Effector memory CD8-positive, alpha-beta T cell (primary cell): ENCODE results near the gene SIL1.
A peak's percentile ranks its signal among the peaks of the same experiment; 100 is the strongest.

Experiments
- ATAC-seq: fragments of 150-1000 bp; cut with Tn5 transposase; replicated peaks from 2 replicates; pipeline ENCODE4 v1.10.0; 2021; ENCODE audit warnings: mild to moderate bottlenecking, moderate library complexity
- DNase-seq, 3 experiments: peaks; one replicate each; pipeline ENCODE4 v3.0.0; 2021
- H3K27ac Mint-ChIP-seq, 2 donors: one replicate each; pipeline ENCODE4 v1.8.0; 2022; ENCODE audit warnings: mild to moderate bottlenecking in 2 of 2, mixed read lengths in 2 of 2, moderate library complexity in 2 of 2
- H3K27me3 Mint-ChIP-seq, 2 donors: one replicate each; pipeline ENCODE4 v1.8.0; 2022; ENCODE audit warnings: mixed read lengths in 2 of 2
- H3K36me3 Mint-ChIP-seq: one replicate; pipeline ENCODE4 v1.8.0; 2022; ENCODE audit warnings: mild to moderate bottlenecking, moderate library complexity, mixed read lengths; ENCODE audit not compliant: insufficient read depth
- H3K4me1 Mint-ChIP-seq, 2 donors: one replicate each; pipeline ENCODE4 v1.8.0; 2022; ENCODE audit warnings: low read depth in 2 of 2, mixed read lengths in 2 of 2
- H3K4me3 Mint-ChIP-seq, 2 donors: one replicate each; pipeline ENCODE4 v1.8.0; 2022; ENCODE audit warnings: mild to moderate bottlenecking in 2 of 2, mixed read lengths in 2 of 2, moderate library complexity in 2 of 2
- H3K9me3 Mint-ChIP-seq, 2 donors: one replicate each; pipeline ENCODE4 v1.8.0; 2022; ENCODE audit warnings: mixed read lengths in 2 of 2

SIL1 gene

GRCh38 chr5:138945421-138946240 is 252.5 kb downstream of the SIL1 start:
- no peak overlapping the region for H3K4me3 Mint-ChIP-seq
- DNase-seq: no peak

DNA sequence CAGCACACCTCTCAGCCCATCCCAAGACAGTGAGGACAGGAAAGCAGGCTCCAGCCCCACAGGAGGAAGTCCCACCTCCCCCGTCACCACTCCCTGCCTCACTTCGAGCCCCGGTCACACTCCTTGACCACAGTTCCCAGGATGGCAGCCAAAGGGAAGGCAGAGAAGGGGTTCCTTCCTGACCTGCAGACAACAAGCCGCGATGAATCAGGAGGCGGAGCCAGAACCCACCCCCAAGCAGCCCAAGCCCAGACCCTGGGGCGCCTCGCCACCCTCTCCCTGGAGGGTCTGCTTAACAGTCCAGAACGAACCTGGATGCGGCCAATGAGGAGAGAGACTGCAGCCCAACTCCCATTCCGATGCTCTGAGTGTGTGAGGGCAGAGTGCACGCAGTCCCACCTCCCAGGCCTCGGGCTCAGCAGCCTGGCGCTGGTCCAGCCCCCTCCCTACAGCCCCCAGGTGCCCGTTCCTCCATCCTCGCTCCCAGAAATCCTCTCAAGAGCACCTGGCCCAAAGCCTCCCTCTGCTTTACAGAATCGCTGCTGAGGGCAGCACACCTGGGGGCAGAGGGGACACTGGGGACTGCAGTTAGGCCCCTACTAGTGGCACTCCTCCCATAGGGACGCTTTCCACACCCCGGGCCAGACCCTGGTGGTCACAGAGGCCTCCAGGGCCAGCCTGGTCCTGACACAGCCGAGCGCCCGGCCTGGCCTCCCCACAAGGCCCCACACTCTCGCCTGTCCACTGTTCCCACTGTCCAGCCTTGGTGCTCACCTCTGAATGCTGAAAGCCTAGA is 253.4 kb downstream of the SIL1 start:
- no peak for DNase-seq
- no peaks in the 10 kb centered on the region for H3K27me3 Mint-ChIP-seq
- no peak overlapping the region for H3K4me3 Mint-ChIP-seq
- no peaks in the 10 kb centered on the region for H3K36me3 Mint-ChIP-seq
- H3K27ac Mint-ChIP-seq: no peak overlapping the region
- ATAC-seq: no peak
- H3K9me3 Mint-ChIP-seq: no peaks in the 10 kb centered on the region
- peaks cover under 1 to 5% of the 10 kb centered on the region in 2 donors for H3K4me1 Mint-ChIP-seq

More at GRCh38 chr5:138945421-138946240, 252.5 kb downstream of the SIL1 start:
- no peaks in the 10 kb centered on the region for H3K27me3 Mint-ChIP-seq
- H3K9me3 Mint-ChIP-seq: no peaks in the 10 kb centered on the region
- ATAC-seq: no peak
- H3K27ac Mint-ChIP-seq: no peak overlapping the region
- no peaks in the 10 kb centered on the region for H3K36me3 Mint-ChIP-seq
- H3K4me1 Mint-ChIP-seq: peaks cover 3 to 7% of the 10 kb centered on the region in 2 donors

DNA sequence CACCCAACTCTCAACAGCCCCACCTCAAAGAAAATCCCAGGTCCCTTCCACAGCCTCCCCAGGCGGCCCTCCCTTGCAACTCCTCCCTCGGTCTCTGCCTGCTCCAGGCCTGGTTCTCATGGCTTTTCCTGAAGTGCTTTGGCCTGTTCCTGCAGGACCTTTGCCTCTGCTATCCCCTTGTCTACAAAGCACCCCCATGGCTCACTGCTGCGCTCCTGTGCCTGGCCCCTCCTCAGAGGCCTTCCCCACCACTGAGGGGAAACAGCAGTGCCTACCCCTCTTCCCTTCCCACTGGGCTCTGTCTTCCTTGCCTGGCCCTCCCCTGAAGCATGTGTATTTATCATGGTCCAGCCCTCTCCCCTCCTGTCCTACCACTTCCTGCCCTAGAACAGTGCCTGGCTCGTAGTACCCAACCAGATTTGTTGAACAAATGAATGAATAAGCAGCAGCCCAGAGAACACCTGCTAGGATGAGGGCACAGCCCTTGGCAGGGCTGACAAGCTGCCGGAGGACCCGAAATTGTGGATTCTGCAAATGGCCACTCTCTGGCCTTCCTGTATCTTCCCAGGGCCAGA is 254.5 kb downstream of the SIL1 start:
- no peak for ATAC-seq
- Mint-ChIP-seq H3K27ac (peak overlapping the region in 1 of 2 donors; percentile 66), H3K36me3 (no peaks in the 10 kb centered on the region), H3K9me3 (no peaks in the 10 kb centered on the region), H3K27me3 (no peaks in the 10 kb centered on the region), H3K4me1 (peaks cover 0 to 5% of the 10 kb centered on the region in 2 donors), H3K4me3 (no peak overlapping the region)
- no peak for DNase-seq

DNA sequence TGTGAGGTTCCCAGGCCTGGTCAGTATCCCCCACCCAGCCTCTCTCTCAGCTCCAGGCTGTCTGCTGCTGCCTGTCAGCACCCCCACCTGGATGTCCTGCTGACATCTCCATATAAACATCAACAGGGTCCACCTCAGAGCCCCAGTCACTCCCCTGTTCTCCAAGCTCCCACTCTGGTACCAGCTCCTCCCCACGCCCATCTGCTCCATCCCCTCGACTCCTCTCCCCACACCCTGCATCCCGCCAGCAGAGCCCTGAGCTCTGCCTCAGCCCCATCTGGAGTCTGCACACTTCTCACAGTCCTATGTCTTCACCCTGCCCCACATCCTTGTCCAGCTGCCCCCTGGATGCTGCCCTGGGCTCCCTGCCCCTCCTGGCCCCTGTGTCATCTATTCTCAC is 255.3 kb downstream of the SIL1 start:
- DNase-seq: no peak
- H3K4me1 Mint-ChIP-seq: peaks cover 0 to 7% of the 10 kb centered on the region in 2 donors
- H3K4me3 Mint-ChIP-seq: no peak overlapping the region
- peaks cover 2% of the 10 kb centered on the region for H3K36me3 Mint-ChIP-seq
- H3K27ac Mint-ChIP-seq: peak overlapping the region in 1 of 2 donors; percentile 66
- ATAC-seq: no peak
- H3K27me3 Mint-ChIP-seq: no peaks in the 10 kb centered on the region
- no peaks in the 10 kb centered on the region for H3K9me3 Mint-ChIP-seq

- Mint-ChIP-seq H3K4me3 (no peak overlapping the region), H3K36me3 (peaks cover 5% of the 10 kb centered on the region), H3K27ac (no peak overlapping the region), H3K9me3 (no peaks in the 10 kb centered on the region), H3K4me1 (peaks cover 0 to 7% of the 10 kb centered on the region in 2 donors), H3K27me3 (no peaks in the 10 kb centered on the region)
- DNase-seq (no peak), ATAC-seq (no peak)
Measured at GRCh38 chr5:138942066-138942465, 256.1 kb downstream of the SIL1 start.

- Mint-ChIP-seq H3K27me3 (no peaks in the 10 kb centered on the region), H3K27ac (peak overlapping the region in 1 of 2 donors; percentile 85), H3K9me3 (no peaks in the 10 kb centered on the region), H3K4me1 (peaks cover 0 to 2% of the 10 kb centered on the region in 2 donors), H3K36me3 (peaks cover 11% of the 10 kb centered on the region), H3K4me3 (no peak overlapping the region)
- DNase-seq (no peak), ATAC-seq (no peak)
Measured at GRCh38 chr5:138938526-138938925, 259.6 kb downstream of the SIL1 start.

GRCh38 chr5:138937392-138938387 is 260.5 kb downstream of the SIL1 start:
- Mint-ChIP-seq H3K27ac (peak overlapping the region in 1 of 2 donors; percentile 85), H3K36me3 (peaks cover 11% of the 10 kb centered on the region), H3K9me3 (no peaks in the 10 kb centered on the region), H3K4me1 (peaks cover 0 to 2% of the 10 kb centered on the region in 2 donors), H3K4me3 (no peak overlapping the region), H3K27me3 (no peaks in the 10 kb centered on the region)
- DNase-seq (no peak), ATAC-seq (no peak)

GRCh38 chr5:138936968-138937345 is 261.2 kb downstream of the SIL1 start:
- DNase-seq (no peak), ATAC-seq (no peak)
- H3K27me3 Mint-ChIP-seq: no peaks in the 10 kb centered on the region
- H3K9me3 Mint-ChIP-seq: no peaks in the 10 kb centered on the region
- H3K4me3 Mint-ChIP-seq: no peak overlapping the region
- peaks cover 0 to 2% of the 10 kb centered on the region in 2 donors for H3K4me1 Mint-ChIP-seq
- peaks cover 11% of the 10 kb centered on the region for H3K36me3 Mint-ChIP-seq
- H3K27ac Mint-ChIP-seq: no peak overlapping the region

DNA sequence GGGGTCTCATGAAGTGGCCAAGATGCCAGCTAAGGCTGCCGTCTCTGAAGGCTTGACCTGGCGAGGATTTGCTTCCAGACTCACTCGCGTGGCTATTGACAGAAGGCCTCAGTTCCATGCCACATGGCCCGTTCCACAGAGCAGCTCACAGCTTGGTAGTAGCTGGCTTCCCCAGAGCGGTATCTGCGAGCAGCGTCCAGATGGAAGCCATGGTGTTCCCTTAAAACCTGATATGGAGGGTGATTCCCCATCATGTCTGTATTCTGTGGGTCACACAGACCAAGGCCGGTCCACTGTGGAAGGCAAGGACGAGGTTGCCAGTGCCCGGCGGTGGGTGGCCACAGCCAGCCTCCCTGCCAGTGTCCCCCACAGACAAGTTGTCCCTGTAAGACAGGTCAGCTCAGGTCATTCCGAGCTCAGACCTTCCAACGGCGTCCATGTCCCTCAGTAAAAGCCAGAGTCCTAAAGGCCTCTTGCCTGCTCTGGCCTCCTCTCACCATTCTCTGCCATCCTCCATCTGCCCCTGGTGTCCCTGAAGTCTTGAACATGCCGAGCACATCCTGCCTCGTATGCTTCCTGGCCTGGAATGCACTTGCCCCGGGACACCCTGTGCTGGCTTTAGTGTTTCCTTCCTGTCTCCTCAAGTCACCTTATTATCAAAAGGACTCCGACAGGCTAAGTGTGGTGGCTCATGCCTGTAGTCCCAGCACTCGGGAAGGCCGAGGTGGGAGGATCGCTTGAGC is 261.8 kb downstream of the SIL1 start:
- Mint-ChIP-seq H3K27ac (no peak overlapping the region), H3K4me1 (peaks cover 0 to 2% of the 10 kb centered on the region in 2 donors), H3K4me3 (no peak overlapping the region), H3K36me3 (peaks cover 11% of the 10 kb centered on the region), H3K27me3 (no peaks in the 10 kb centered on the region), H3K9me3 (no peaks in the 10 kb centered on the region)
- ATAC-seq: no peak
- DNase-seq: no peak

- Mint-ChIP-seq H3K36me3 (peaks cover 14% of the 10 kb centered on the region), H3K27ac (no peak overlapping the region), H3K4me3 (no peak overlapping the region), H3K27me3 (no peaks in the 10 kb centered on the region), H3K9me3 (no peaks in the 10 kb centered on the region), H3K4me1 (peaks cover 0 to 2% of the 10 kb centered on the region in 2 donors)
- DNase-seq: no peak
- no peak for ATAC-seq
Measured at GRCh38 chr5:138935466-138935865, 262.7 kb downstream of the SIL1 start.

DNA sequence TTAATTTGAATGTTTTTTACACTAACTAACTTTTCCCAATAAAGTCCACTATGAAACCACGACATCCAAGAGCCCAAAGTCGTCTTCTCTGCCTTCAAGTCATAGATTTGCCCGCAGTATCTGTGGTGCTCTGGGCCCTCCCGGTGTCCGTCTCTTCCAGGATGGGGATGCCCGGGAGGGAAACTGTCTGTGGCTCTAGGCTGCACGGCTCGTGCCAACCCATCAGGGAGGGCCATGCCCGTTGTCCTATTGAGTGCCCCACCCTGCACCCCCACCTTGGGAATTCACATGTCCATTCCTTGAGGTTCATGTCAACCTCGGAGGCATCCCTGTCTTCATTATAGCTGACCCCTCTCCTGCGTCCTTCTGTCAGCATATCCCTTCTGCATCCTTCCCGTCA is 263.2 kb downstream of the SIL1 start:
- Mint-ChIP-seq H3K27ac (no peak overlapping the region), H3K27me3 (no peaks in the 10 kb centered on the region), H3K36me3 (peaks cover 14% of the 10 kb centered on the region), H3K4me3 (no peak overlapping the region), H3K9me3 (no peaks in the 10 kb centered on the region), H3K4me1 (peaks cover 0 to 2% of the 10 kb centered on the region in 2 donors)
- DNase-seq (no peak), ATAC-seq (no peak)

- Mint-ChIP-seq H3K4me3 (no peak overlapping the region), H3K4me1 (peaks cover 0 to 2% of the 10 kb centered on the region in 2 donors), H3K27me3 (no peaks in the 10 kb centered on the region), H3K27ac (peak overlapping the region in 1 of 2 donors; percentile 57), H3K36me3 (peaks cover 17% of the 10 kb centered on the region), H3K9me3 (no peaks in the 10 kb centered on the region)
- ATAC-seq (no peak), DNase-seq (no peak)
Measured at GRCh38 chr5:138933522-138934290, 264.5 kb downstream of the SIL1 start.
